ENCODE data around the gene DPP7. TPM values are rescaled to one million over a fixed set of nuclear protein-coding genes. Genes with fewer than 3 reads are reported as not detected.
"Not testable (repeated sequence)": the region's sequence is repeated elsewhere in the genome, so short reads cannot be mapped to it uniquely, and the experiment has no call there.

The DPP7 gene
- total RNA-seq, 3 donors from 2014 or later, result 352 to 394 (median 392) TPM

DNA sequence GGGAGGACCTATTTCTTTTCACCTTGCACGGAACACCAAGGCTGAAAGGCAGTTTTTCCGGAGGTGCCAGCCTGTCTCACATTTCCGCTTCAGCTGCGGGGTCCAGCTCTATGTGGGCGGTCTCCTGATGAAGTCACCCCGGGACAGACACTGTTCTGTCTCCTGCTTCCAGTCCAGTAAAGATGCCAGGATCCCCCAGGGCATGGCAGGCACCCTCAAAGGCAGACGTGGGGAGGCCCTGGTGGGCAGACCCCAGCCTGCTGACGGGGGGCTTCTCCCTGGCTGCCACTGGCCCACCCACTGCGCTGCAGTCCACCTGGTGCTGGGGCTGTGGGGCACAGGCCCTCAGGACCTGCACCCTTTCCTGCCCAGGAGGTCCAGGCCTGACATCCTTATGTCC lies 51.7 kb downstream of the DPP7 start:
- not testable (repeated sequence) for H3K4me1 Mint-ChIP-seq (ENCODE audit: low read depth); ATAC-seq

GRCh38 chr9:137062384-137062783 lies 52.1 kb downstream of the DPP7 start:
- Mint-ChIP-seq H3K9me3 (no peaks in the 10 kb centered on the region), H3K4me3 (no peak overlapping the region), H3K36me3 (ENCODE audit: insufficient read depth) (no peaks in the 10 kb centered on the region), H3K27me3 (ENCODE audit: low read depth) (peaks cover 2% of the 10 kb centered on the region), H3K4me1 (ENCODE audit: low read depth) (peaks cover 2% of the 10 kb centered on the region)
- DNase-seq (no peak), ATAC-seq (no peak)

More for the DNA sequence above, 51.7 kb downstream of the DPP7 start:
- H3K27me3 Mint-ChIP-seq (ENCODE audit: low read depth); H3K9me3 Mint-ChIP-seq; DNase-seq; H3K4me3 Mint-ChIP-seq; H3K36me3 Mint-ChIP-seq (ENCODE audit: insufficient read depth): not testable (repeated sequence)

Other genes with a start within 250 kb of the DPP7 start
- gene EDF1, start 248.4 kb downstream of the DPP7 start, total RNA-seq, result 100 to 1,000 TPM; 330 to 366 (median 351) TPM
- gene TRAF2, start 228.2 kb downstream of the DPP7 start, total RNA-seq, result 10 to 100 TPM; 64.3 to 73.4 (median 68.8) TPM
- gene FBXW5, start 170.0 kb downstream of the DPP7 start, total RNA-seq, result 100 to 1,000 TPM in 1 of 3 donors, 10 to 100 TPM in 2; 84.0 to 112 (median 95.3) TPM
- 1 to 10 TPM in 2 of 3 donors, under 1 TPM in 1; 0.94 to 1.4 (median 1.2) TPM for gene C8G, start 169.5 kb downstream of the DPP7 start, total RNA-seq
- 1 to 10 TPM in 1 of 3 donors, under 1 TPM in 2; 0.49 to 1.2 (median 0.58) TPM for gene LCN12, start 162.5 kb downstream of the DPP7 start, total RNA-seq
- gene PTGDS, start 137.2 kb downstream of the DPP7 start, total RNA-seq, result under 1 TPM in 2 of 3 donors, not detected in 1; 0.30 to 0.51 TPM
- gene LCNL1, start 131.7 kb downstream of the DPP7 start, total RNA-seq, result not detected
- gene PAXX, start 122.3 kb downstream of the DPP7 start, total RNA-seq, result 100 to 1,000 TPM; 106 to 126 (median 123) TPM
- gene CLIC3, start 118.2 kb downstream of the DPP7 start, total RNA-seq, result under 1 TPM in 2 of 3 donors, not detected in 1; 0.18 to 0.54 TPM
- gene ABCA2, start 86.5 kb downstream of the DPP7 start, total RNA-seq, result 10 to 100 TPM in 2 of 3 donors, 1 to 10 TPM in 1; 9.1 to 15.3 (median 14.3) TPM
- 1 to 10 TPM in 1 of 3 donors, under 1 TPM in 2; 0.74 to 2.4 (median 0.81) TPM for gene FUT7, start 82.6 kb downstream of the DPP7 start, total RNA-seq
- 10 to 100 TPM; 15.1 to 33.0 (median 23.2) TPM for gene NPDC1, start 68.6 kb downstream of the DPP7 start, total RNA-seq
- gene ENTPD2, start 60.7 kb downstream of the DPP7 start, total RNA-seq, result under 1 TPM in 1 of 3 donors, not detected in 2; 0.34 TPM
- 1 to 10 TPM; 3.6 to 5.5 (median 4.6) TPM for gene SAPCD2, start 44.2 kb downstream of the DPP7 start, total RNA-seq
- gene UAP1L1, start 37.2 kb downstream of the DPP7 start, total RNA-seq, result 1 to 10 TPM; 5.6 to 8.4 (median 7.8) TPM
- gene MAN1B1, start 27.7 kb downstream of the DPP7 start, total RNA-seq, result 10 to 100 TPM; 30.7 to 34.0 (median 33.5) TPM
- under 1 TPM in 2 of 3 donors, not detected in 1; 0.13 to 0.26 TPM for gene GRIN1, start 24.4 kb upstream of the DPP7 start, total RNA-seq
- gene LRRC26, start 55.3 kb upstream of the DPP7 start, total RNA-seq, result under 1 TPM in 1 of 3 donors, not detected in 2; 0.18 TPM
- not detected for gene TMEM210, start 57.3 kb upstream of the DPP7 start, total RNA-seq
- gene ANAPC2, start 73.8 kb upstream of the DPP7 start, total RNA-seq, result 10 to 100 TPM; 71.9 to 86.3 (median 73.3) TPM
- 100 to 1,000 TPM; 144 to 156 (median 150) TPM for gene SSNA1, start 73.9 kb upstream of the DPP7 start, total RNA-seq
- gene TPRN, start 86.0 kb upstream of the DPP7 start, total RNA-seq, result 10 to 100 TPM; 15.4 to 15.6 (median 15.5) TPM
- gene TMEM203, start 90.9 kb upstream of the DPP7 start, total RNA-seq, result 10 to 100 TPM; 42.3 to 45.1 (median 44.4) TPM
- gene NDOR1, start 91.0 kb upstream of the DPP7 start, total RNA-seq, result 10 to 100 TPM; 45.2 to 53.7 (median 50.5) TPM
- gene RNF208, start 107.5 kb upstream of the DPP7 start, total RNA-seq, result 1 to 10 TPM; 3.3 to 6.0 (median 4.4) TPM
- under 1 TPM in 2 of 3 donors, not detected in 1; 0.46 to 0.50 TPM for gene CYSRT1, start 110.4 kb upstream of the DPP7 start, total RNA-seq
- not detected for gene RNF224, start 112.8 kb upstream of the DPP7 start, total RNA-seq
- not detected for gene SLC34A3, start 116.2 kb upstream of the DPP7 start, total RNA-seq
- gene TUBB4B, start 126.6 kb upstream of the DPP7 start, total RNA-seq, result 100 to 1,000 TPM; 345 to 383 (median 380) TPM
- gene STPG3, start 136.6 kb upstream of the DPP7 start, total RNA-seq, result not detected
- gene NELFB, start 140.6 kb upstream of the DPP7 start, total RNA-seq, result 10 to 100 TPM; 72.0 to 81.1 (median 73.5) TPM
- 1 to 10 TPM; 3.2 to 4.0 (median 3.6) TPM for gene TOR4A, start 163.0 kb upstream of the DPP7 start, total RNA-seq
- gene NRARP, start 187.5 kb upstream of the DPP7 start, total RNA-seq, result 10 to 100 TPM in 2 of 3 donors, 1 to 10 TPM in 1; 7.6 to 15.6 (median 11.6) TPM